Trophoblast cell (in vitro differentiated cells and primary cell): ENCODE results near the gene AMDHD2.

Experiments used
- DNase-seq, 2 donors: peaks; one replicate each; pipeline ENCODE4 v3.0.0-alpha.2; 2016
- H2AFZ ChIP-seq: 2 replicates; pipeline ENCODE4 v1.6.1; 2013; ENCODE audit warnings: low read length, moderate library complexity, mild to moderate bottlenecking; ENCODE audit not compliant: insufficient read depth, poor library complexity
- H2AK5ac ChIP-seq: 2 replicates; pipeline ENCODE4 v1.6.1; 2013; ENCODE audit warnings: mild to moderate bottlenecking, low read length
- H2BK120ac ChIP-seq: 2 replicates; pipeline ENCODE4 v1.6.1; 2013; ENCODE audit warnings: low read length, mild to moderate bottlenecking, moderate library complexity; ENCODE audit not compliant: insufficient read depth, poor library complexity
- H2BK12ac ChIP-seq: 2 replicates; pipeline ENCODE4 v1.6.1; 2013; ENCODE audit warnings: mild to moderate bottlenecking, low read length, moderate library complexity
- H2BK5ac ChIP-seq: 2 replicates; pipeline ENCODE4 v1.6.1; 2013; ENCODE audit warnings: low read length, low read depth, moderate library complexity, mild to moderate bottlenecking; ENCODE audit not compliant: poor library complexity
- H3K14ac ChIP-seq: 2 replicates; pipeline ENCODE4 v1.6.1; 2013; ENCODE audit warnings: mild to moderate bottlenecking, low read length
- H3K18ac ChIP-seq: 2 replicates; pipeline ENCODE4 v1.6.1; 2013; ENCODE audit warnings: mild to moderate bottlenecking, low read length
- H3K23ac ChIP-seq: 2 replicates; pipeline ENCODE4 v1.6.1; 2013; ENCODE audit warnings: low read length
- H3K27ac ChIP-seq: 2 replicates; pipeline ENCODE4 v1.5.1; 2013; ENCODE audit warnings: low read depth, mild to moderate bottlenecking, inconsistent platforms, low read length, moderate library complexity
- H3K27me3 ChIP-seq: 2 replicates; pipeline ENCODE4 v1.6.1; 2013; ENCODE audit warnings: inconsistent platforms, mild to moderate bottlenecking, low read length, moderate library complexity; ENCODE audit not compliant: insufficient read depth
- H3K36me3 ChIP-seq, 2 experiments: 1 replicate in 1 of 2; 2 replicates in 1 of 2; pipeline ENCODE4 v1.6.1; 2013; ENCODE audit warnings: low read length in 2 of 2, mild to moderate bottlenecking in 2 of 2, moderate library complexity in 1 of 2; ENCODE audit not compliant: insufficient read depth in 2 of 2, control insufficient read depth in 1 of 2
- H3K4ac ChIP-seq: 2 replicates; pipeline ENCODE4 v1.6.1; 2013; ENCODE audit warnings: low read depth, mild to moderate bottlenecking, low read length, moderate library complexity
- H3K4me1 ChIP-seq, 2 experiments: 1 replicate in 1 of 2; 2 replicates in 1 of 2; pipeline ENCODE4 v1.6.1; 2013; ENCODE audit warnings: low read length in 2 of 2, mild to moderate bottlenecking in 2 of 2, moderate library complexity in 1 of 2; ENCODE audit not compliant: insufficient read depth in 2 of 2, control insufficient read depth in 1 of 2
- H3K4me2 ChIP-seq: 2 replicates; pipeline ENCODE4 v1.6.1; 2013; ENCODE audit warnings: inconsistent platforms, mild to moderate bottlenecking, low read length, moderate library complexity
- H3K4me3 ChIP-seq: 2 replicates; pipeline ENCODE4 v1.5.1; 2013; ENCODE audit warnings: mild to moderate bottlenecking, low read depth, low read length, inconsistent platforms
- H3K79me1 ChIP-seq: one replicate; pipeline ENCODE4 v1.6.1; 2013; ENCODE audit warnings: low read length
- H3K79me2 ChIP-seq: 2 replicates; pipeline ENCODE4 v1.6.1; 2013; ENCODE audit warnings: low read length, mild to moderate bottlenecking; ENCODE audit not compliant: control insufficient read depth, insufficient read depth, poor library complexity
- H3K9ac ChIP-seq: 2 replicates; pipeline ENCODE4 v1.6.1; 2013; ENCODE audit warnings: mild to moderate bottlenecking, low read length
- H3K9me3 ChIP-seq: 2 replicates; pipeline ENCODE4 v1.6.1; 2013; ENCODE audit warnings: low read depth, mild to moderate bottlenecking, control low read depth, inconsistent platforms, low read length; ENCODE audit not compliant: insufficient read depth
- H4K12ac ChIP-seq: 2 replicates; pipeline ENCODE4 v1.6.1; 2013; ENCODE audit warnings: low read depth, mild to moderate bottlenecking, low read length, moderate library complexity
- H4K8ac ChIP-seq: 2 replicates; pipeline ENCODE4 v1.6.1; 2013; ENCODE audit warnings: low read depth, mild to moderate bottlenecking, low read length, moderate library complexity
- H4K91ac ChIP-seq: one replicate; pipeline ENCODE4 v1.6.1; 2013; ENCODE audit warnings: low read depth, mild to moderate bottlenecking, low read length, moderate library complexity
- WGBS: extraction: QIAGEN DNeasy Blood & Tissue Kit; methylation state at CpG from one replicate; pipeline ENCODE4 v1.1.7; 2013; ENCODE audit warnings: missing lambda C conversion rate; ENCODE audit not compliant: insufficient read length, insufficient coverage; ENCODE audit errors: extremely low coverage; 5-methylcytosine and 5-hydroxymethylcytosine counted together

The AMDHD2 gene

DNA sequence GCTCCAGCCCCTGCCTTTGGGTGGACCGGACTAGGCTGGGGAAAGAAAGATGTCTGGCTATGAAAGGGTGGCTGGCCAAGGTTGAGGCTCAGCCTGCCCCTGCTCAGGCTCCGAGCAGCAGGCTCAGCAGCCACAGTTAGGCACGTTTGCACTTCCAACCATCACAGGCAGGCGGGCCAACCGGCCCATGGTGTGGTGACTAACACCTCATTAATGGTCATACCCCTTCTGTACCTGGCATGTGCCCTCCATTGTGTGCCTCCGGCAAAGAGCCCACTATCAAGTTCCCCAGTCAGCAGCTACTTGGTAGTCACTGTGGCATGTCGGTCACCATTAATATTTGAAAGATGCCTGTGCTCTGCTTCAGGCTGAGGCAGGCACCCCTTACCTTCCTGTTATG, 38.5 kb upstream of the AMDHD2 start:
- WGBS = no CpG with 5 or more reads among the region's 7 CpGs
- Histone ChIP-seq H4K12ac (no peak overlapping the region), H3K14ac (no peak overlapping the region)

DNA sequence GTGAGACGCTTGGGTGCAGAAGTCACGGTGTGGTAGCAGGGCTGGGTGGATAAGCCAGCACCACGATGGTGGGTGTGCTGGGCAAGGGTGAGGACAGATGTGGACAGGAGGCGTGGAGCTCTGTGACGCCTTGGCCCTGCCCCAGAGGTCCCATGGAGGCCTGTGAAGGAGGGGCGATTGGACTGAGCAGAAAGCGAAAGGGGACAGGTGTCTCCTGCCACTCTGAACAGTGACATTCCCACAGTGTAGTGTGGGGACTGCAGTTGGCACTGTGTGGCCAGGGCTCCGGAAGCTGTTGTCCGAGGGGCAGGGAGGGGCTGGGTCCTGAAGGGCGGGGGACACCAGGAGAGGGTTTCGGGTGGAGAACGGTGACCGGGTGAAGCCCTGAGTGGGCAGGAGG, 37.9 kb upstream of the AMDHD2 start:
- Histone ChIP-seq H2AK5ac (no peak overlapping the region), H4K91ac (no peak overlapping the region), H3K27me3 (no peaks in the 10 kb centered on the region), H3K9ac (no peak overlapping the region), H3K79me1 (no peaks in the 10 kb centered on the region), H2BK120ac (no peak overlapping the region), H3K4me3 (no peak overlapping the region), H2BK12ac (no peak overlapping the region), H3K4me1 (no peaks in the 10 kb centered on the region), H3K27ac (no peak overlapping the region), H3K9me3 (peaks cover 2% of the 10 kb centered on the region), H3K4ac (no peak overlapping the region), H2AFZ (no peak overlapping the region), H3K18ac (no peak overlapping the region), H3K23ac (no peak overlapping the region), H3K4me2 (no peak overlapping the region), H2BK5ac (no peak overlapping the region), H4K12ac (no peak overlapping the region), H4K8ac (no peak overlapping the region), H3K36me3 (no peaks in the 10 kb centered on the region), H3K14ac (no peak overlapping the region), H3K79me2 (no peaks in the 10 kb centered on the region)
- no CpG with 5 or more reads among the region's 13 CpGs for WGBS
- DNase-seq = no peak

More for the DNA sequence above, 38.5 kb upstream of the AMDHD2 start:
- Histone ChIP-seq H3K79me1 (no peaks in the 10 kb centered on the region), H3K18ac (no peak overlapping the region), H3K27me3 (no peaks in the 10 kb centered on the region), H3K9ac (no peak overlapping the region), H3K4me3 (no peak overlapping the region), H2AK5ac (no peak overlapping the region), H2BK120ac (no peak overlapping the region), H3K27ac (no peak overlapping the region), H3K4ac (no peak overlapping the region), H2AFZ (no peak overlapping the region), H3K23ac (no peak overlapping the region), H2BK12ac (no peak overlapping the region), H3K36me3 (no peaks in the 10 kb centered on the region), H4K8ac (no peak overlapping the region), H3K4me1 (no peaks in the 10 kb centered on the region), H3K4me2 (no peak overlapping the region), H4K91ac (no peak overlapping the region), H3K9me3 (peaks cover 2% of the 10 kb centered on the region), H2BK5ac (no peak overlapping the region), H3K79me2 (no peaks in the 10 kb centered on the region)
- DNase-seq = peak in 1 of 2 donors; percentile 73

DNA sequence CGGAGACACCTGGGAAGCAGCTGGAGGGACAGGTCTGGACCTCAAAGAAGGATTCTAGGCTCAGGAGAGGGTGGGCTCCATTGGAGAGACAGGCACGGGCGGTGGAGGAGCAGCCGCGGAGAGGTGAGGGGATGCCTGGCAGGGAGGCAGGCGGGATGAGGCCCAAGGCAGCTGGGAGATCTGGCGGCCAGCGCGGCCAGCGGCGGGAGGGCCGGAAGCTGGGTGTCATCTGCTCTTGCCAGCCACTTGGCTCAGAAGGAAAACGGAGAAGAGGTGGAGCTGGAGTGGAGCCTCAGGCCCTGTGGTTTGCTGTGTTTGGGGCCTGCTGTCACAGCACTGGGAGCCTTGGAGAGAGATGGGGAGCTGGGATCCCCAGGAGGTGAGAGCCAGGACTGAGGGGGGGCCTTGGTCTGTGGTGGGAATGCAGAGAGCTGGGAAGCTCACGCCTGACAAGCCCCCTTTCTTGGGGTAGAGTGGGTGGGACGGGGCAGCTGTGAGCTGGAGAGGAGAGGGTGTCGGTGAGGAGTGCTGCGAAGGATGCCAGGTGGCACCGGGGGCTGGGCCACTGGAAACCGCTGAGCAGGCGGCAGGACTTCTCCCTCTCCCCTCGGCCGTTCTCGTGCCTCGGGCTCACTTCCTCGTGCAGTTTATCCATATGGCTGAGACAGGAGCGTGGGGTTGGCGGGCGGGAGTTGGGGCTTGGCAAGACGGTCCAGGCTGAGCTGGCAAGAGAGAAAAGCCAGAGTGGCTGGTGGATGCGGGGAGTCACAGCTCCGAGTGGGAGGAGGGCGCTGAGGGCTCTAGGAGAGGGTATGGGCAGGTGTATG, 37.2 kb upstream of the AMDHD2 start:
- Histone ChIP-seq H2BK12ac (no peak overlapping the region), H3K9ac (no peak overlapping the region), H3K27me3 (no peaks in the 10 kb centered on the region), H3K9me3 (peaks cover 2% of the 10 kb centered on the region), H3K14ac (no peak overlapping the region), H2AK5ac (no peak overlapping the region), H3K4me1 (peaks cover 3% of the 10 kb centered on the region in 2 experiments), H2BK120ac (no peak overlapping the region), H3K4me2 (no peak overlapping the region), H3K4ac (no peak overlapping the region), H3K23ac (no peak overlapping the region), H4K8ac (no peak overlapping the region), H3K18ac (no peak overlapping the region), H4K91ac (no peak overlapping the region), H2BK5ac (no peak overlapping the region), H3K36me3 (no peaks in the 10 kb centered on the region), H3K27ac (no peak overlapping the region), H3K79me2 (no peaks in the 10 kb centered on the region), H4K12ac (no peak overlapping the region), H2AFZ (no peak overlapping the region), H3K4me3 (no peak overlapping the region), H3K79me1 (no peaks in the 10 kb centered on the region)
- no CpG with 5 or more reads among the region's 32 CpGs for WGBS
- no peak for DNase-seq

GRCh38 chr16:2483939-2484897, 36.0 kb upstream of the AMDHD2 start:
- no peak overlapping the region for H3K4me2 ChIP-seq
- H4K12ac ChIP-seq = no peak overlapping the region
- H2BK120ac ChIP-seq = no peak overlapping the region
- H3K4me3 ChIP-seq = no peak overlapping the region
- no peak overlapping the region for H2AK5ac ChIP-seq
- no peak overlapping the region for H2AFZ ChIP-seq
- WGBS = no CpG with 5 or more reads among the region's 16 CpGs
- no peak for DNase-seq
- H3K79me1 ChIP-seq = no peaks in the 10 kb centered on the region
- H3K4me1 ChIP-seq = peaks cover 4 to 5% of the 10 kb centered on the region in 2 experiments
- H3K14ac ChIP-seq = no peak overlapping the region
- H3K9me3 ChIP-seq = peaks cover 2% of the 10 kb centered on the region
- H4K91ac ChIP-seq = no peak overlapping the region
- no peaks in the 10 kb centered on the region for H3K79me2 ChIP-seq
- no peak overlapping the region for H2BK12ac ChIP-seq
- H3K9ac ChIP-seq = no peak overlapping the region
- H3K4ac ChIP-seq = no peak overlapping the region
- H3K27me3 ChIP-seq = no peaks in the 10 kb centered on the region
- H3K27ac ChIP-seq = no peak overlapping the region
- H3K23ac ChIP-seq = no peak overlapping the region
- H3K18ac ChIP-seq = no peak overlapping the region
- H3K36me3 ChIP-seq = no peaks in the 10 kb centered on the region
- H2BK5ac ChIP-seq = no peak overlapping the region
- no peak overlapping the region for H4K8ac ChIP-seq
